ENCODE data around the gene RCOR1. TPM values are rescaled to one million over a fixed set of nuclear protein-coding genes. Genes with fewer than 3 reads are reported as not detected.
A peak's percentile ranks its signal among the peaks of the same experiment; 100 is the strongest.

RCOR1 gene
- total and polyA plus RNA-seq, 4 donors = 13.7 to 19.1 (median 16.9) TPM

GRCh38 chr14:102591372-102591943 lies 991 bp upstream of the RCOR1 start:
- H3K27me3 ChIP-seq (ENCODE audit: control insufficient read depth, insufficient read depth, low read length) = no peaks in the 10 kb centered on the region
- peak in 4 of 6 donors; percentile 15 to 68 (median 34) for DNase-seq (ENCODE audit: low read depth in 4 of 6, low spot score in 6 of 6)
- H3K36me3 ChIP-seq (ENCODE audit: control insufficient read depth, insufficient read depth, low read length) = no peaks in the 10 kb centered on the region
- H3K4me3 ChIP-seq (ENCODE audit: low read depth, low read length) = peak overlapping the region; percentile 74
- peaks cover 21% of the 10 kb centered on the region for H3K4me1 ChIP-seq (ENCODE audit: control insufficient read depth, insufficient read depth, low read length)
- H3K27ac ChIP-seq (ENCODE audit: low read depth, low read length) = peak overlapping the region; percentile 92
- no peaks in the 10 kb centered on the region for H3K9me3 ChIP-seq (ENCODE audit: control insufficient read depth, insufficient read depth, low read length)
- WGBS (ENCODE audit: insufficient coverage) = 0% methylated on average over 19 of the region's 37 CpGs

DNA sequence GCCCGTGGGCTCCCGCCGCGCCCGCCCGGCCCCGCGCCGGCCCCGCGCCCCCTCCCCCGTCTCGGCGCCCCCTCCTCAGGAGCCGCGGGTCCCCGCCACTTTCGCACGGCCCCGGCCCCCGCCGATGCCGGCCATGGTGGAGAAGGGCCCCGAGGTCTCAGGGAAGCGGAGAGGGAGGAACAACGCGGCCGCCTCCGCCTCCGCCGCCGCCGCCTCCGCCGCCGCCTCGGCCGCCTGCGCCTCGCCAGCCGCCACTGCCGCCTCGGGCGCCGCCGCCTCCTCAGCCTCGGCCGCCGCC lies 263 bp downstream of the RCOR1 start:
- H3K27ac ChIP-seq (ENCODE audit: low read depth, low read length) = peak overlapping the region; percentile 81
- no peaks in the 10 kb centered on the region for H3K27me3 ChIP-seq (ENCODE audit: control insufficient read depth, insufficient read depth, low read length)
- H3K9me3 ChIP-seq (ENCODE audit: control insufficient read depth, insufficient read depth, low read length) = no peaks in the 10 kb centered on the region
- H3K36me3 ChIP-seq (ENCODE audit: control insufficient read depth, insufficient read depth, low read length) = peaks cover 3% of the 10 kb centered on the region
- under 1% methylated on average over 45 of the region's 49 CpGs for WGBS (ENCODE audit: insufficient coverage)
- peak overlapping the region; percentile 64 for H3K4me3 ChIP-seq (ENCODE audit: low read depth, low read length)
- H3K4me1 ChIP-seq (ENCODE audit: control insufficient read depth, insufficient read depth, low read length) = peaks cover 21% of the 10 kb centered on the region
- no peak for DNase-seq (ENCODE audit: low read depth in 4 of 6, low spot score in 6 of 6)

DNA sequence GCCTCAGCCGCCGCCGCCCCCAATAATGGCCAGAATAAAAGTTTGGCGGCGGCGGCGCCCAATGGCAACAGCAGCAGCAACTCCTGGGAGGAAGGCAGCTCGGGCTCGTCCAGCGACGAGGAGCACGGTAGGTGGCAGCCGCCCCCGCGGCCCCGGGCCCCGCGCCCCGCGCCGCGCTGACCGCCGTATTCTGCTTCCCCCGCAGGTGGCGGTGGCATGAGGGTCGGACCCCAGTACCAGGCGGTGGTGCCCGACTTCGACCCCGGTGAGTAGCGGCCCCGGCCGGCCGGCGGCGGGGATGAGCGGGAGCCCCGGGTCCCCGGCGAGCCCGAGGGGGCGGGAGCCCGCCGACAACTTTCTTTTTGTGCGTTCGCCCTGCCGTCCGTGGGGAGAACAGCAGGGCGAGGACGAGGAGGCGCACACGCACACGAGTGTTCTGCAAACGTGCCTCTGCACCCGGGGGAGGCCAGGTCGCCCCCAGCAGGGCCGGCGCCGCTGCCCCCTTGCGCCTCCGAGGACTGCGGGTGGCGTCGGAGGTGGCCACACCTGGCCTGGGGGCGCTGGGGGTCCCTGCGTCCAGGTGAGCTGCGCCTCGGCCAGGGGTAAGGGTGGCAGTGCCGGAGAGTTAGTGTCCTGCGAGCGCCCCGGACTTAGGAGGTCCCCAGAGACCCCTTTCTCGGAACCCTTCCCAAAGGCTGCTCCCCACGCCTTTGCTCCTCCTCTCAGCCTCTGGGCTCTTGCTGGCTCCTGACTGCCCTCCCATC lies 794 bp downstream of the RCOR1 start:
- peak overlapping the region; percentile 81 for H3K27ac ChIP-seq (ENCODE audit: low read depth, low read length)
- DNase-seq (ENCODE audit: low read depth in 4 of 6, low spot score in 6 of 6) = peak in 3 of 6 donors; percentile 11 to 69 (median 56)
- peaks cover 21% of the 10 kb centered on the region for H3K4me1 ChIP-seq (ENCODE audit: control insufficient read depth, insufficient read depth, low read length)
- H3K36me3 ChIP-seq (ENCODE audit: control insufficient read depth, insufficient read depth, low read length) = peaks cover 4% of the 10 kb centered on the region
- H3K27me3 ChIP-seq (ENCODE audit: control insufficient read depth, insufficient read depth, low read length) = no peaks in the 10 kb centered on the region
- no peaks in the 10 kb centered on the region for H3K9me3 ChIP-seq (ENCODE audit: control insufficient read depth, insufficient read depth, low read length)
- WGBS (ENCODE audit: insufficient coverage) = 0% methylated on average over 73 of the region's 75 CpGs
- H3K4me3 ChIP-seq (ENCODE audit: low read depth, low read length) = peak overlapping the region; percentile 64

DNA sequence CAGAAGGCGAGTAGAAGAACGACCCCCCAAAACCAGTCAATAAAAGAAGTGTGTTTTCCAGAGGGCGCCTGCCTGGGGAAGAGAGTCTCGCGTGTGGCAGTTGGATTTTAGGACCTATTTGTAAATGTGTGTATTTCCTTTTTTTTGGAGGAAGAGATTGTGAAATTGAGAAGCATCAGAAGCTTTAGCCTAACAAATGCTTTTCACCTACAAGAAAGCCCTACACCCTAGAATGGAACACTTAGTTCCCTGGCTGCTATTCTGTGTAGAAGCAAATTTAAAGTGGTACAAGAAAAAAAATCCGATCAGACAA lies 1.3 kb downstream of the RCOR1 start:
- DNase-seq (ENCODE audit: low read depth in 4 of 6, low spot score in 6 of 6) = peak in 1 of 6 donors; percentile 67
- H3K4me1 ChIP-seq (ENCODE audit: control insufficient read depth, insufficient read depth, low read length) = peaks cover 21% of the 10 kb centered on the region
- no peaks in the 10 kb centered on the region for H3K9me3 ChIP-seq (ENCODE audit: control insufficient read depth, insufficient read depth, low read length)
- H3K27me3 ChIP-seq (ENCODE audit: control insufficient read depth, insufficient read depth, low read length) = no peaks in the 10 kb centered on the region
- WGBS (ENCODE audit: insufficient coverage) = 13% methylated on average over 1 of the region's 6 CpGs
- H3K4me3 ChIP-seq (ENCODE audit: low read depth, low read length) = peak overlapping the region; percentile 64
- H3K36me3 ChIP-seq (ENCODE audit: control insufficient read depth, insufficient read depth, low read length) = peaks cover 7% of the 10 kb centered on the region
- H3K27ac ChIP-seq (ENCODE audit: low read depth, low read length) = peak overlapping the region; percentile 81

DNA sequence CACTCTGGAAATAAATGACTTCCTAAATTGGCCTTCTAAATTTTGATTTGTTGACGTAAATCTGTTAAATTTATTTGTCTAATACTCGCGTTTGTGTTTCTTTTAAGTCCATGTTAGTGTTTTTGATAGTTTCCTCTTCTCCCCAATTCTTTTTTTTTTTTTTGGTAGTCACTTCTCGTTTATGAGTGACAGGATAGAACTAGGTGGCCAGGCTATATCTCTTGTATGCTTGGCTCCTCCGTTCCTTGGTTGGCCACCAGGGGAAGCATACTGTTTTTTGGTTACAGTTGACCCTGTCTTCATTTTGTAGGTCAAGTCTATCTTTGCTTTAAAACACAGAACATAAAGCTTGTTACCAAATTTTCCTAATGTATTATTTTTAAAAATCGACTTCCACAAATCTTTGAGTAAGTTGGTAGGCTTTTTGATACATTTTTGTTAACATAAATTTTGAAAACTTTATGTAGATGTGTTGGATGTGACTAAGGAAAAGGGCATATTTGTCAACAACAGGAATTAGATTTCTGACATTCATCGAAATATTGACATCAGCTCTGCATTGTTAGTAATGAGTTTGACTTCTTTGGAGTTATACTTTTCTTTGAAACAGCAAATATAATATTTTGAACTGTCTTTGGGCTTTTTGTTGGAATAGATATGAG lies 2.2 kb downstream of the RCOR1 start:
- Histone ChIP-seq H3K27ac (ENCODE audit: low read depth, low read length) (no peak overlapping the region), H3K27me3 (ENCODE audit: control insufficient read depth, insufficient read depth, low read length) (no peaks in the 10 kb centered on the region), H3K4me1 (ENCODE audit: control insufficient read depth, insufficient read depth, low read length) (peaks cover 21% of the 10 kb centered on the region), H3K4me3 (ENCODE audit: low read depth, low read length) (no peak overlapping the region), H3K36me3 (ENCODE audit: control insufficient read depth, insufficient read depth, low read length) (peaks cover 10% of the 10 kb centered on the region), H3K9me3 (ENCODE audit: control insufficient read depth, insufficient read depth, low read length) (no peaks in the 10 kb centered on the region)
- peak in 3 of 6 donors; percentile 20 to 73 (median 72) for DNase-seq (ENCODE audit: low read depth in 4 of 6, low spot score in 6 of 6)
- whole genome bisulfite sequencing (ENCODE audit: insufficient coverage) = no CpG with 5 or more reads among the region's 7 CpGs

DNA sequence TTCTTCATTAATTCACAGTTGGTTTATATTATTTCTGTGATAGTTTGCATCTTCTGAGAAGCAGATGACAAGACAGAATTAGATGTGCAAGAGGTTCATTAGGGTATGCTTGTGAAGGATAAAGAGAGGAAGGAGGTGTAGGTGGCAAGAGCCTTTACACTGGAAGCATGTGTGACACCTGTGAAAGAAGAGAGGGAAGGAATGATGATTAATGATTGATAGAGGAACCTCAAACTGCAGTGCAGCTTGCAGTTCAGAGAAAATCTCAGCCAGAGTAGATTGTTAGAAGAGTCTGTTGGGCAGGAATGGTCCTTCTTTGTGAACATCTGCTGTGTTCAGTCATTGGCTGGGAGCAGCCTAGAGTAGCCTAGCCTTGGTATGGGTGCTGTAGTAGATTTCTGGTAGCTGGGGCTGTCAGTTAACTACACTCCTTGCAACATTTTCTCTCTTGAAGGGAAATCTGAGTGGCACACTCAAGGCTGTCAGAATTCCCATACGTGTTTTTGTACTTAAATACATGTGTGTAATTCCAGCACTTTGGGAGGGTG lies 9.0 kb downstream of the RCOR1 start:
- Histone ChIP-seq H3K27me3 (ENCODE audit: control insufficient read depth, insufficient read depth, low read length) (no peaks in the 10 kb centered on the region), H3K4me1 (ENCODE audit: control insufficient read depth, insufficient read depth, low read length) (no peaks in the 10 kb centered on the region), H3K4me3 (ENCODE audit: low read depth, low read length) (no peak overlapping the region), H3K9me3 (ENCODE audit: control insufficient read depth, insufficient read depth, low read length) (no peaks in the 10 kb centered on the region), H3K27ac (ENCODE audit: low read depth, low read length) (no peak overlapping the region), H3K36me3 (ENCODE audit: control insufficient read depth, insufficient read depth, low read length) (peaks cover 12% of the 10 kb centered on the region)
- no CpG with 5 or more reads among the region's 1 CpG for WGBS (ENCODE audit: insufficient coverage)
- no peak for DNase-seq (ENCODE audit: low read depth in 4 of 6, low spot score in 6 of 6)

DNA sequence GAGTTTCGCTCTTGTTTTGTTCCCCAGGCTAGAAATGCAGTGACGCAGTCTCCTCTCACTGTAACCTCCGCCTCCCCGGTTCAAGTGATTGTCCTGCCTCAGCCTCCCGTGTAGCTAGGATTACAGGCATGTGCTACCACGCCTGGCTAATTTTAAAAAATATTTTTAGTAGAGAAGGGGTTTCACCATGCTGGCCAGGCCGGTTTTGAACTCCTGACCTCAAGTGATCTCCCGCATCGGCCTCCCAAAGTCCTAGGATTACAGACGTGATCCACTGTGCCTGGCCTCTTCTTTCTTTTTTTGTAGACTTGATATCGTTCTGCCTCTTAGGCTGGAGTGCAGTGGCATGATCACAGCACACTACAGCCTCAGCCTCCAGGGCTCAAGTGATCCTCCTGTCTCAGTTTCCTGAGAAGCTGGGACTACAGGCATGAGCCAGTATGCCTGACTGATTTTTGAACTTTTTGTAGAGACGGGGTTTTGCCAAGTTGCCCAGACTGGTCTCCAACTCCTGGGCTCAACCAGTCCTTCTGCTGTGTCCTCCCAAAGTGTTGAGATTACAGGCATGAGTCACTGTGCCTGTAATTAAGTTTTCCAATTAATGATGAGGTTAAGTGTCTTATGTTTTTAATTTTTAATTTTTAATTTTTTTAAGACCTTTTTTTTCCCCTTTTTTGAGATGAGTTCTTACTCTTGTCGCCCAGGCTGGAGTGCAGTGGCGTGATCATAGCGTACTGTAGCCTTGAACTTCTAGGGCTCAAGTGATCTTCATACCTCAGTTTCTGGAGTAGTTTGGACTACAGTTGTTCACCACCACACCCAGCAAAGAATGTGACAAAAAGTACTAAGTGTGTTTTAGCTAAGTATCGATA lies 10.2 kb downstream of the RCOR1 start:
- H3K36me3 ChIP-seq (ENCODE audit: control insufficient read depth, insufficient read depth, low read length) = peaks cover 10% of the 10 kb centered on the region
- no peaks in the 10 kb centered on the region for H3K4me1 ChIP-seq (ENCODE audit: control insufficient read depth, insufficient read depth, low read length)
- no peak for DNase-seq (ENCODE audit: low read depth in 4 of 6, low spot score in 6 of 6)
- no peaks in the 10 kb centered on the region for H3K27me3 ChIP-seq (ENCODE audit: control insufficient read depth, insufficient read depth, low read length)
- no peaks in the 10 kb centered on the region for H3K9me3 ChIP-seq (ENCODE audit: control insufficient read depth, insufficient read depth, low read length)
- 89% methylated on average over 8 of the region's 16 CpGs for WGBS (ENCODE audit: insufficient coverage)
- no peak overlapping the region for H3K27ac ChIP-seq (ENCODE audit: low read depth, low read length)
- H3K4me3 ChIP-seq (ENCODE audit: low read depth, low read length) = no peak overlapping the region

DNA sequence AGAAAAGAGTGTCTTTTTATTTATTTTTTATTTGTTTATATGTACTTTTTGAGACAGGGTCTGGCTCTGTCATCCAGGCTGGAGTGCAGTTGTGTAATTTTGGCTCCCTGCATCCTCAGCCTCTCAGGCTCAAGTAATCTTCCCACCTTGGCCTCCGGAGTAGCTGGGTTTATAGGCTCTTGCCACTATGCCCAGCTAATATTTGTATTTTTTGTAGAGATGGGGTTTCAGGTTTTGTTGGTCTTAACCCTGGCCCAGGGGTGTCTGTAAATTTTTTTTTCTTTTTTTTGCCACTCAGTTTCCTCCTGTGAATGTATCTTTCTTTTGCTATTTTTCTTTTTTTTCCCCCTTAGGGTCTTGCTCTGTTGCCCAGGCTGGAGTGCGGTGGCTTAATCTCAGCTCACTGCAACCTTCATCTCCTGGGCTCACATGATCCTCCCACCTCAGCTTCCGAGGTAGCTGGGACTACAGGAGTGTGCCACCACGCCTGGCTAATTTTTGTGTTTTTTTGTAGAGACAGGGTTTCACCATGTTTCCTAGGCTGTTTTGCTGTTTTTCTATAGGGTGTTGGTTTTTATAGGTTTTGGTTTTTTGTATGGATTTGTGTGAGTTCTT lies 11.0 kb downstream of the RCOR1 start:
- no CpG with 5 or more reads among the region's 4 CpGs for WGBS (ENCODE audit: insufficient coverage)
- no peaks in the 10 kb centered on the region for H3K4me1 ChIP-seq (ENCODE audit: control insufficient read depth, insufficient read depth, low read length)
- no peaks in the 10 kb centered on the region for H3K9me3 ChIP-seq (ENCODE audit: control insufficient read depth, insufficient read depth, low read length)
- DNase-seq (ENCODE audit: low read depth in 4 of 6, low spot score in 6 of 6) = no peak
- H3K4me3 ChIP-seq (ENCODE audit: low read depth, low read length) = no peak overlapping the region
- H3K27ac ChIP-seq (ENCODE audit: low read depth, low read length) = no peak overlapping the region
- H3K27me3 ChIP-seq (ENCODE audit: control insufficient read depth, insufficient read depth, low read length) = no peaks in the 10 kb centered on the region
- peaks cover 9% of the 10 kb centered on the region for H3K36me3 ChIP-seq (ENCODE audit: control insufficient read depth, insufficient read depth, low read length)

- no peak for DNase-seq (ENCODE audit: low read depth in 4 of 6, low spot score in 6 of 6)
- Histone ChIP-seq H3K27me3 (ENCODE audit: control insufficient read depth, insufficient read depth, low read length) (no peaks in the 10 kb centered on the region), H3K27ac (ENCODE audit: low read depth, low read length) (no peak overlapping the region), H3K4me1 (ENCODE audit: control insufficient read depth, insufficient read depth, low read length) (no peaks in the 10 kb centered on the region), H3K36me3 (ENCODE audit: control insufficient read depth, insufficient read depth, low read length) (peaks cover 5% of the 10 kb centered on the region), H3K9me3 (ENCODE audit: control insufficient read depth, insufficient read depth, low read length) (no peaks in the 10 kb centered on the region), H3K4me3 (ENCODE audit: low read depth, low read length) (no peak overlapping the region)
- no CpG with 5 or more reads among the region's 2 CpGs for WGBS (ENCODE audit: insufficient coverage)
Observed at GRCh38 chr14:102604183-102604582, 11.7 kb downstream of the RCOR1 start.
